ENCODE results near the gene ACOD1.

The ACOD1 gene

GRCh38 chr13:76991796-76992547 lies 43.7 kb downstream of the ACOD1 start, which contains the start of gene CLN5:
Gene CLN5 (plus strand): TSS chr13:76992081. CDS start chr13:76992099, 18 bp downstream.
- peak; percentile 98 for DNase-seq (ENCODE audit: low spot score)

DNA sequence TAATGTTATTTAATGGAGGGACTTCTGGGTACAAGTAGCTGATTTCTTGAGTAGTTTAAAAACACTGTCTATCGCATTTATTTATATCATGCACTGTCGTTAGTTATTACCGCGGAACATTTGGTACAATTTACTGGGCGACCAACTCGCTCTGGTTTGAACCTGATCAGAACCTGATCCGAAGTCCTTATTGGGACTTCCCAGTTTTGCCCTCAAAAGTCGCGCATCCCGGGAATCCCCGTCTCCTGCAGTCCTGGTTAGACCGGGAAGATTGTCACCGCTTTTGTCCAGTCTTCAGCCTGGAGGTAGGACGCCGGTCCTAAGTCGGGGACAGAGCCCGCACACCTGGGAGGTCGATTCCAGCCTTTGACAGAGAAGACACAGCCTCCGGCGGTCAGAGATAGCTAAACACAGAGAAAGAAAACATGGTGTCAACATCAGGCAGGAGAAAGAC lies 44.3 kb downstream of the ACOD1 start:
- DNase-seq (ENCODE audit: low spot score): peak; percentile 59

DNA sequence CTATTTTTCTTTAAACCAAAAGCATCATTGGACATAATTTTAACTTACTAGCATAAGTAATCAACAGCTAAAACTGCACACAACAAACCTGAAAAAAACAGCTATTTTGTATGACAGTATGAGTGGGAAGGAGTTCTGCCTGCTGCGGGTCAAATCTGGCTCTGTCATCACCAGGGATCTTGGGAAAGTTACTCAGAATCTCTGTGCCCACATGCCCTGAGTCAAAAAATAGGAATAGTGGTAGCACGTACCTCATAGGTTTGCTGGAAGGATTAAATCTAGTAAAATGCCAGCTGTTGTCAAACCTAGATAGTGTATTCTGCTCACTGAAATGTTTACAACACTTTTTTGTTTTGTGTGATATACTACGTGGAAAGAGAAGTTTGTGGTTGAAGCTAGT lies 44.7 kb downstream of the ACOD1 start:
- no peak for DNase-seq (ENCODE audit: low spot score)

DNA sequence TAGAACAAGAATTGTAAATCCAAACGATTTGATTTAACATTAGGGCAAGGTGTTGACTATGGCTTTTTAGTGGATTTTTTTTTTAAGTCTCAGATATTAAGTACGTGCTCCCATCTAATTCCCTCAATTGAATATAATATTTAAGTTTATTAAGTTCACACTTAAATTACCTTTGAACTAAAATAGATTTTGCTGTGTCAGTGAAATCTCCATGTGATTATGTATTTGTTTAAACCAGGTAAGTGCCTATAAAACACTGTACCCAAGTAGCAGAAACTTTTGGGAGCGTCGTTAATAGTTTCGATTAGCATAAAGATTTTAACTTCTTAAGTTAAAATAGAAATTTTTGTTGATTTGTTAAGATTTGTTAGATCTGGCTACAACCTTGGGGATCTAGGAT lies 45.2 kb downstream of the ACOD1 start:
- DNase-seq (ENCODE audit: low spot score): no peak

GRCh38 chr13:76994281-76994680 lies 46.0 kb downstream of the ACOD1 start:
- DNase-seq (ENCODE audit: low spot score): no peak

DNA sequence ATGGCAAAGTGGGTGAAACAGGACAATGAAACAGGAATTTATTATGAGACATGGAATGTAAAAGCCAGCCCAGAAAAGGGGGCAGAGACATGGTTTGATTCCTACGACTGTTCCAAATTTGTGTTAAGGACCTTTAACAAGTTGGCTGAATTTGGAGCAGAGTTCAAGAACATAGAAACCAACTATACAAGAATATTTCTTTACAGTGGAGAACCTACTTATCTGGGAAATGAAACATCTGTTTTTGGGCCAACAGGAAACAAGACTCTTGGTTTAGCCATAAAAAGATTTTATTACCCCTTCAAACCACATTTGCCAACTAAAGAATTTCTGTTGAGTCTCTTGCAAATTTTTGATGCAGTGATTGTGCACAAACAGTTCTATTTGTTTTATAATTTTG lies 52.2 kb downstream of the ACOD1 start:
- DNase-seq (ENCODE audit: low spot score): no peak

GRCh38 chr13:77001540-77001939 lies 53.2 kb downstream of the ACOD1 start:
- DNase-seq (ENCODE audit: low spot score): no peak

GRCh38 chr13:77001963-77002587 lies 53.8 kb downstream of the ACOD1 start:
- DNase-seq (ENCODE audit: low spot score): no peak

DNA sequence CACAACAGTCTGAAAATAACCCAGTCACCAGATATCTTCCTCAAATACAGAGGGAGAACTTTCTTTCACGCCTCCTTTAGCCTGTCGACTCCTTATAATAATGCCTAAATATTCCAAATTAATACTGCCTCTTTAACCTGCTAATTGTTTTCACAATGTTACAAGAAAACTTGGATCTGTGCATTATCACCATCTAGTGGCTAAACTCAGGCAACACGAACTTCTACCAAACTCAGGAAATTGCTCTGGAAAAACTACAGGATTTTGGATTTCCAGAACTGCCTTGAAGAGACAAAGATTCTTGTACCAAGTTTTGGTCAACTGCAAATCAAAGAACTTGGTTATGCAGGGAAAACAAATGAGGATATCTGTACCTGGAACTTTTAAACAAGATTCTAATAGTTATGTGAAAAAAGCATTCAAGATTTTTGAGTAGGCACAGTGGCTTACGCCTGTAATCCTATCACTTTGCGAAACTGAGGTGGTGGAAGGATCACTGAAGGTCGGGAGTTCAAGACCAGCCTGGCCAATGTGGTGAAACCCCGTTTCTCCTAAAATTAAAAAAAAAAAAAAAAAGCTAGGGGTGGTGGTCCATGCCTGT lies 54.4 kb downstream of the ACOD1 start:
- DNase-seq (ENCODE audit: low spot score): peak; percentile 56
